ENCODE data around the gene AEBP1. TPM values are rescaled to one million over a fixed set of nuclear protein-coding genes. Genes with fewer than 3 reads are reported as not detected.

The AEBP1 gene
- 10 to 100 TPM; 57.3 to 60.0 (median 59.1) TPM for polyA plus RNA-seq (ENCODE audit: insufficient read length in 3 of 3)

DNA sequence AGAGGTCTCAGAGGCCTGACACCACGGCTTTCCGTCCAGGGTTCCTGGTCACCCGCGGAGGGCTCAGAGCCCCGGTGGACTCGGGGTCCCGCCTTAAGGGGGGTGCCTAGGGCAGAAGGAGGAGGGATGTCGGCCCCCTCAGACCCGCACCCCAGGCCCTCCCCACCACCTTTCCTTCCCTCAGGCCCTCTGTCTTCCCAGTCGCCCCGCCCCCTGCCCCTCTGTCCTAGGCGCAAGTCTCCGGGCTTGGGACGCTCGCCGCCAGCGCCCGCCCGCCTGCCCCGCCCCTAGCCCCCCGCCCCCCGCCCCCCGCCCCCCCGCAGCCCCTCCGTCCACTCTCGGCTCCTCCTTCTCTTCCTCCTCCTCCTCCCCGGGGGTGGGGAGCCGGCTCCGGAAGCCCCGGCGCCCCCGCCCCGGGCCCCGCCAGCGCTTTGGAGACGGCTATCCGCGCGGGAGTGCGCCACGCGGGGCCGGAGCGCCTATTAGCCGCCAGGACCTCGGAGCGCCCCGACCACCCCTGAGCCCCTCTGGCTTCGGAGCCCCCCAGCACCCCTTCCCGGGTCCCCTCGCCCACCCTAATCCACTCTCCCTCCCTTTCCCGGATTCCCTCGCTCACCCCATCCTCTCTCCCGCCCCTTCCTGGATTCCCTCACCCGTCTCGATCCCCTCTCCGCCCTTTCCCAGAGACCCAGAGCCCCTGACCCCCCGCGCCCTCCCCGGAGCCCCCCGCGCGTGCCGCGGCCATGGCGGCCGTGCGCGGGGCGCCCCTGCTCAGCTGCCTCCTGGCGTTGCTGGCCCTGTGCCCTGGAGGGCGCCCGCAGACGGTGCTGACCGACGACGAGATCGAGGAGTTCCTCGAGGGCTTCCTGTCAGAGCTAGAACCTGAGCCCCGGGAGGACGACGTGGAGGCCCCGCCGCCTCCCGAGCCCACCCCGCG is at the start of gene AEBP1:
Gene AEBP1 (plus strand): TSS at position 423 of the 937 bp plus-strand sequence. CDS start 321 bp downstream, at position 744.
- no peak for DNase-seq (ENCODE audit: low read depth in 3 of 3, low spot score in 2 of 3)

DNA sequence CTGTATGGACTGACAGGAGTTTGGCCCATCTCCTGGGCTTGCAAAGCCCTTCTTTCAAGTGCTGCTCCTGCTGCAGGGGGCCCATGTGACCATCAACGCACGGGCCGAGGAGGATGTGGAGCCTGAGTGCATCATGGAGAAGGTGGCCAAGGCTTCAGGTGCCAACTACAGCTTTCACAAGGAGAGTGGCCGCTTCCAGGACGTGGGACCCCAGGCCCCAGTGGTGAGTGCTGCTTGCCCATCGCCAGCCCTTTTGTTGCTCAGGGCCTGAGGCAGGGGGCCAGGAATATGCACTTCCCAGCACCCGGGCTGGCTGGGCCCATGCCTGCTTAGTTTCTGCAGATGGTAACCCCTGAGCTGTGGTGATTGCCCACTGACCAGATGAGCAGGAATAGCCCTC is 47.5 kb upstream of the AEBP1 start:
- no peak for DNase-seq (ENCODE audit: low read depth in 3 of 3, low spot score in 2 of 3)

DNA sequence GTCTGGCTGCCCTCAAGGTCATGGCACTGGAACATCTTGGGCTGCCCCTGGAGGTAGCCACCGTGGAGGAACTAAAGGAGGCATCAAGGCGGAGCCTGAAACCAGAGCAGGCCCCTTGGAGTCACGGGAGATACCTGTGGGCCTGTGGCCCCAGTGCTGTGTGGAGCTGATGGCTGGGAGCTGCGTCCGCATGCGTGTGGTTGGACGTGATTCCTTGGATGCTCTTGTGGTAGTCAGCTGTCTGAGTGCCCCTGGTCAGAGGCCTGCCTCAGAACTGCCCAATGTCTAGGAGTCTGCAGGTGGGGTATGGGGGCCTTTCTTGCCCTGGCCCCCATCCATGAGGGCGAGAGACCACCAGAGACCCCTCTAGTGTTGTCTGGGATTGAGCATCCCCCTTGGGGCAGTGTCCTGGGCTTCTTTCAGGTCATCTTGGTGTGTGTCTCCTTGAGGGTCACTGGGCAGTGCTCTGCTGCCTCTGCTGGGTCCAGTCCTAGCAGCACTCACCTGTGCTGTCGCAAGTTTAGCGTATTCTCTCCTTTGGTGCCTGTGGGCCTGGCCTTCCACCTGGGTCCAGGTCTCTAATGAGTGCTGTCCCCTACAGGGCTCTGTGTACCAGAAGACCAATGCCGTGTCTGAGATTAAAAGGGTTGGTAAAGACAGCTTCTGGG is 46.8 kb upstream of the AEBP1 start:
- no peak for DNase-seq (ENCODE audit: low read depth in 3 of 3, low spot score in 2 of 3)

DNA sequence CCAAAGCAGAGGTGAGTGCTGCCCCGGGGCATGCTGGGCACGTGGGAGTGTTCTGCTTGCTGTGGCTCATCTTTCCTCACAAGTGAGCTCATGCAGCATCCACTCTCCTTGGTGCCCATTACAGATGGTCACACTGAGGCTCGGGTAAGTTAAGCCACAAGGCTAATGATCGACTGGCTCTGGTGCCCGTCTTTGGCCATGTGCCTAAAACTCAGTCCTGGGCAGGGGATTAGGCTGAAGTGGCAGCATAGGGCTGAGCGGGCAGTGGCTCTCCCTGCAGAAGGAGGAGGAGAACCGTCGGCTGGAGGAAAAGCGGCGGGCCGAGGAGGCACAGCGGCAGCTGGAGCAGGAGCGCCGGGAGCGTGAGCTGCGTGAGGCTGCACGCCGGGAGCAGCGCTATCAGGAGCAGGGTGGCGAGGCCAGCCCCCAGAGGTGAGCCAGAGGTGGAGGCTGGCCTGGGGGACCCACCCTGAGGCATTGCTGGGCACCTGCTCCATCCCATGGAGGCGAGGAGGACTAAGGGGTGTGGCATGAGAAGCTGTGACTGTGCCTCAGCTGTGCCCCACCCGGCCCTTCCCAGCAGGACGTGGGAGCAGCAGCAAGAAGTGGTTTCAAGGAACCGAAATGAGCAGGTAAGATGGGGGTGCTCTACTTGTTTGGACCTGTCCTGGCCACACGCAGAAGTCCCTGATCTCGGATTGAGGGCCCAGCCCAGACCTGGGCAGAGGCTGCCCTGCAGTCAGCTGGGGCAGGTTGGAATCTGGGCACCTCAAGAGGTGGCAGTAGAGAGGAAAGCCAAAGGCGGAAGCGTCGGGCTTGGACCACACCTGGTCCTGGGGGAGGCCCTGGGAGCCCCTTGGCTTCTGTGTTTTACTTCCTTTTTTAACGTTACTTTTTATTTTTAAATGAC is 46.0 kb upstream of the AEBP1 start:
- no peak for DNase-seq (ENCODE audit: low read depth in 3 of 3, low spot score in 2 of 3)

DNA sequence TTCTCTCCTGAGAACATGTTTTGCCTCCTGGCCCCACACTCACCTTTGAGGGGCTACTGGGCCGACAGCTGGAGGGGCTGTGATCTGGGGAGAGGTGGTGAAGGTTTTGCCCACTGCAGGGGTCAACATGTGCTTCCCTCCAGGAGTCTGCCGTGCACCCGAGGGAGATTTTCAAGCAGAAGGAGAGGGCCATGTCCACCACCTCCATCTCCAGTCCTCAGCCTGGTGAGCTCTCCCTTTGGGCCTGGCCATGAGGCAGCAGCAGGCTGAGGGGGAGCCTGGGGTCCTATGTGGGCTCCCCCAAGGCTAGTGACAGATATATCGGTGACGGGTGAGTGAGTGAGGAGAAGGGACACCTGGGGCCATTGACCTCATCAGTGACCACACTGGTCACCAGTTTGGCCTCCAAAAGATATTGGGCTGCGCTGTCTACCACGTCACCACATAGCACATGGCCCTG is 45.4 kb upstream of the AEBP1 start:
- DNase-seq (ENCODE audit: low read depth in 3 of 3, low spot score in 2 of 3), result no peak

DNA sequence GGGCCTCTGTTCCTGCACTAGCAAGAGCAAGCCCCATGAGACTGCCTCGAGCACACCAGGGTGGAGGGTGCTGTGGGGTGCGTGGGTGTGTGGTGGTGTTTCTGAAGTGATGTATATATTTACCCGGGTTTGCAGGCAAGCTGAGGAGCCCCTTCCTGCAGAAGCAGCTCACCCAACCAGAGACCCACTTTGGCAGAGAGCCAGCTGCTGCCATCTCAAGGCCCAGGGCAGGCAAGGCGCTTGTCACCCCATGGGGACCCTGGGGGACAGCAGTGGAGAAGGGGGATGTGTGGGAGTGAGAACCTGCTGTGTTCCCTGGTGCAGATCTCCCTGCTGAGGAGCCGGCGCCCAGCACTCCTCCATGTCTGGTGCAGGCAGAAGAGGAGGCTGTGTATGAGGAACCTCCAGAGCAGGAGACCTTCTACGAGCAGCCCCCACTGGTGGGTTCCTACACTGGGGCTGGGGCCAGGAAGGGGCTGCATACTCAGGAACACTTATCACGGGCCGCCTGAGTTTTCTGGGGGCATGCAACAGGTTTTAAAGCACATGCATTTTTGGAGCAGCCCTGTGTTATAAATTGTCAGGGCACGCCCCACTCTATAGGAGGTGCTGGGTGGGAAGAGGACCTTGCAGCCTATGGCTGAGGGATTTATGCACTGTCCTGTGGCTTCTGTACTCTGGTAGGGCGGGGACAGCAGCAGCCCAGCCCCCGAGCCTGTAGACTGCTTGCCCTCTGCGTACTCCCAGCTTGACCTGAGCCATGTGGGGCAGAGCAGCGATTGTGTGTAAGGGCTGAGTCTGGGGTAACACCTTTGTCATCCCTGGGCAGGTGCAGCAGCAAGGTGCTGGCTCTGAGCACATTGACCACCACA is 44.7 kb upstream of the AEBP1 start:
- DNase-seq (ENCODE audit: low read depth in 3 of 3, low spot score in 2 of 3), result no peak

DNA sequence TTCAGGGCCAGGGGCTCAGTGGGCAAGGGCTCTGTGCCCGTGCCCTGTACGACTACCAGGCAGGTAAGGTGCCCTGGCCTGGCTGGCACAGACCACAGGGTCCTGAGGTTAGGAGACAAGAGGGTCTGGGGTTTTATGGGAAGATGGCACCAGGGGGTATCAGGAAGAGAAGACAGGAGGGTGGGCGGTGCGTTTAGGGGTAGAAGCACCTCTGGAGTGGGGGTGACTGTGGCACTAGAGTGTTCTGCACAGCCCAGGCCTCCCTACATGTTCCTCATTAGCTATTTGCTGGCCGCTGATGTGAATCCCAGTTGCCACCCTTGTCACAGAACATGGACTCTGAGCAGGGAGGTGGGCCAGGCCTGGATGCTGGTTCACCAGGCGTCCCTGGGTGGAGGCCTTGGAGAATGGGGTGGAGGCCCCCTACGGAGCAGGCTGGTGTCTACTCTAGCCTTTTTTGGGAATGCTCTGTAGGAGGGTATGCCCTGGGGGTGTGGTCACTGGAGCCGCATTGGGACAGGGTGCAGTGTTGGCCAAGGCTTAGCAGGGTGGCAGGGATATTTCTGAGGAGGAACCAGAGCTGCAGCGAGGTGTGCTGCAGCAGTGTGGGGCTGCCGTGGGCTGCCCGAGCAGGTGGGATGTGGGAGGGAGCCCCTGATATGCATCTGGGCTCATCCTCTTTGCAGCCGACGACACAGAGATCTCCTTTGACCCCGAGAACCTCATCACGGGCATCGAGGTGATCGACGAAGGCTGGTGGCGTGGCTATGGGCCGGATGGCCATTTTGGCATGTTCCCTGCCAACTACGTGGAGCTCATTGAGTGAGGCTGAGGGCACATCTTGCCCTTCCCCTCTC is 43.8 kb upstream of the AEBP1 start:
- no peak for DNase-seq (ENCODE audit: low read depth in 3 of 3, low spot score in 2 of 3)

DNA sequence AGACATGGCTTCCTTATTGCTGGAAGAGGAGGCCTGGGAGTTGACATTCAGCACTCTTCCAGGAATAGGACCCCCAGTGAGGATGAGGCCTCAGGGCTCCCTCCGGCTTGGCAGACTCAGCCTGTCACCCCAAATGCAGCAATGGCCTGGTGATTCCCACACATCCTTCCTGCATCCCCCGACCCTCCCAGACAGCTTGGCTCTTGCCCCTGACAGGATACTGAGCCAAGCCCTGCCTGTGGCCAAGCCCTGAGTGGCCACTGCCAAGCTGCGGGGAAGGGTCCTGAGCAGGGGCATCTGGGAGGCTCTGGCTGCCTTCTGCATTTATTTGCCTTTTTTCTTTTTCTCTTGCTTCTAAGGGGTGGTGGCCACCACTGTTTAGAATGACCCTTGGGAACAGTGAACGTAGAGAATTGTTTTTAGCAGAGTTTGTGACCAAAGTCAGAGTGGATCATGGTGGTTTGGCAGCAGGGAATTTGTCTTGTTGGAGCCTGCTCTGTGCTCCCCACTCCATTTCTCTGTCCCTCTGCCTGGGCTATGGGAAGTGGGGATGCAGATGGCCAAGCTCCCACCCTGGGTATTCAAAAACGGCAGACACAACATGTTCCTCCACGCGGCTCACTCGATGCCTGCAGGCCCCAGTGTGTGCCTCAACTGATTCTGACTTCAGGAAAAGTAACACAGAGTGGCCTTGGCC is 43.0 kb upstream of the AEBP1 start:
- DNase-seq (ENCODE audit: low read depth in 3 of 3, low spot score in 2 of 3), result no peak

DNA sequence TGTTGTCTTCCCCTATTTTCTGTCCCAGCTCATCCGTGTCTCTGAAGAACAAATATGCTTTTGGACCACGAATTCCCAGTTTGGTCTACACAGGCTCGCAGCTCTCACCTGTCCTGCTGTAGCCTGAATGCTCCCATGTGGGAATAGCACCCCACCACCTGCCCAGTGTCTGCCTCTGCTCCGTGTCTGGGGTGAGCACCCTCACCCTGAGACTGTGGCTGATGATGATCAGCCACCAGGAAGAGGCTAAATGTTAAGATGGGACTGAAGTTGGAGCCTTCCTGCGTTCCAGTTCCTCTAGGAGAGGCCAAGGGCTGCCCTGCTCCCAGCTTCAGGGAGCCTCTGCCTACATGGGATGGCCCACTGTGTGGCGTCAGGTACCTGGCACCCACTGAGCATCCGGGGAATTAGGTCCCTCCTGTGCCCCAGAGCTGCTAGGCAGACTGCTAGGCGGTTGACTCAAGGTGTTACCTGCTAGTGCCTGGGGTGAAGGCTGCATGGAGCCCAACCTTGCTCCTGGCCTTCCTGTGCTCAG is 42.4 kb upstream of the AEBP1 start:
- DNase-seq (ENCODE audit: low read depth in 3 of 3, low spot score in 2 of 3), result no peak

DNA sequence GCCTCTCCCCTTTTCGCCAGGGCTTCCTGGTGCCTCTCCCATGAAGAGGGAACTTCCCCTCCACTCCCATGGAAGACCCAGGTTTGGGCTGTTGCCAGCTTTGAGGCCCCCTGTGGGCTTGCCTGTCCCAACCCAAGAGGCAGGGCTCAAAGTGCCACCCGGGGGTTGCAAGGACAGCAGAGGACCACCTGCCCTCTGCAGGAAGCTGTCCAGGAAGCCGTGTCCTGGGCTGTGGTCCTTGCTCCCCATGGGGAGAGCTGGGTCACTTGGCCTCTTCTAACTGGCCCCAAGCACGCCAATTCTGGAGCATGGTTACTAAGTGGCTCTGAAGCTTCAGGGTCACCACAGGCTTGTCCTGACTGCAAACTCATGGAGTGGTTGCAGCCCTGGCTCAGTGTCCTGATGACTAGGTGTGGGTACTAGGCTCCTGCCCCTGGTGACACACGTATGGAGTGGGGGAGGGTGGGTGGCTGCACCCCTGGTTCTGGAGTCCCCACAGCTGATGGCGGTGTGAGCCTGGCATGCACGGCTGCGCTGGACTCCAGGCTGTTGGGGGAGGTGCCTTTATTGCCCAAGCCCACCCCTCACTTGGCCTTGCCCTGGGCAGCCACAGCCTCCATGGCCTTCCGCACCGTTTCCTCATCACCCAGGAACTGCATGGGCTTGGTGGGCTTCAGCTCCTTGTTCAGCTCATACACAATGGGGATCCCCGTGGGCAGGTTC is 41.8 kb upstream of the AEBP1 start:
- DNase-seq (ENCODE audit: low read depth in 3 of 3, low spot score in 2 of 3), result no peak

DNA sequence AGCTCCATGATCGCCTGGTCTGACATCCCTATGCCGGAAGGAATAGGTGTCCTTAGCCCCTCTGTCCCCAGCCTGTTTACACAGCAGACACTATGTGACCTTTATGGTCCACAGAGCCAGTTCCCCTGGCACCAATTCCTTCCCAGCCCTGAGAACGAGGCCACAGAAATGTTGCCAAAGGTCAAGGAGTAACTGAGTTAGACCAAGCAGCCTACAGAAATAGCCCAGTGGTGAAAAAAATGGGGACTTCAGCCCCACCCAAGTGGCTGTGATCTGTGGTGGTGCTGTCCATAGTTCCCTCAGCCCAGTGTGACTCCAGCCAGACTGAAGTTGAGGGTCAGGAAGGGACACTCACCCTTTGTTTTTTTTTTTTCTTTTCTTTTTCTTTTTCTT is 41.2 kb upstream of the AEBP1 start:
- DNase-seq (ENCODE audit: low read depth in 3 of 3, low spot score in 2 of 3), result no peak

DNA sequence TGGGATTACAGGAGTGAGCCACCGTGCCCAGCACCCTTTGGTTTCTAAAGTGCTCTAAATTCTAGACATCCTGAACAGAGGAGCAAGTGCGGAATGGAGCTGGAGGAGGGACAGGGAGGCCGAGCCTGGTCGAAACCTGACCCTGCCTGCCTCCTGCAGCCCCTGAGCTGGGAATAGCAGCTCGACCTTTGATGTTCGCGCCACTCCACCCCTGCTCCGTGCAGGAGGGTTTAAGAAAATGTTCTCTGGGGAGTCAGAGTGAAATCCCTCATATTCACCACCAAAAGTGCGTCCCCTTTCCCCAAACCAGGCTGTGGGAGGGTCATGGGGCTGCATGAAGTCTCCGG is 40.6 kb upstream of the AEBP1 start:
- DNase-seq (ENCODE audit: low read depth in 3 of 3, low spot score in 2 of 3), result no peak

DNA sequence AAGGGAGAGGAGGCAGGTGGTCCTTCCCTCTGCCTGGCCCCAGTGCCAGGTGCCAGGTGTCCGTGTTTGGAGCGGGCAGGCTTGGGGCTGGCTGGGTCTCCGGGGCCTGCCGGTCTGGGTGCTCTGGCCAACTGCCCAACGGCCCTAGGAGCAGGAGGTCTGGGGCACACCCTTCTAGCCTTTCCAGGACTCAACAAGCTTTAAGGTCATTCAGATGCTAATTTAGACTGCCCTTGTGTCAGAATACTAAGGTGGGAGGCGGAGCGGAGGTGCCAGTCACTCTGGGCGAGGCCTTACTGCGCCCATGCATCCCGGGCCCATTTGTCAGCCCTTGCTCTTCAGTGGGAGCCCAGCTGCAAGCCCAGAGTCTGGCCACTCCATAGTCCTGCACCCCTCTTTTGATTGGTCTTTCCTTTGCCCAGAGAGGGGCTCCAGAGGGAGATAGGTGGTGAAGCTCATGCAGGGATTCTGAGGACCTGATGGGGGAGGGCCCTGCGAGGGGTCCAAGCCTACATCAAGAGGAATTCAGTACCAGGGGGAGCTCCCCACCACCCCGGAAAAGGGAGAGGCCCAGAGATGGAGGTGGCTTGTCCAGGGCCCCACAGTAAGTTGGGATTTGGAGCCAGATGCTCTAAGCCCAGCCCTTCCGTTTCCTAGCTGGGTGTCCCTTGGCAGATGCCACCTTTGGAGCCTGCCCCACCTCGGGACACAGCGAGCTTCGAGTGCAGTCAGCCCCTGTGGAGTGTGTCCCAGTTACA is 40.1 kb upstream of the AEBP1 start:
- DNase-seq (ENCODE audit: low read depth in 3 of 3, low spot score in 2 of 3), result no peak

DNA sequence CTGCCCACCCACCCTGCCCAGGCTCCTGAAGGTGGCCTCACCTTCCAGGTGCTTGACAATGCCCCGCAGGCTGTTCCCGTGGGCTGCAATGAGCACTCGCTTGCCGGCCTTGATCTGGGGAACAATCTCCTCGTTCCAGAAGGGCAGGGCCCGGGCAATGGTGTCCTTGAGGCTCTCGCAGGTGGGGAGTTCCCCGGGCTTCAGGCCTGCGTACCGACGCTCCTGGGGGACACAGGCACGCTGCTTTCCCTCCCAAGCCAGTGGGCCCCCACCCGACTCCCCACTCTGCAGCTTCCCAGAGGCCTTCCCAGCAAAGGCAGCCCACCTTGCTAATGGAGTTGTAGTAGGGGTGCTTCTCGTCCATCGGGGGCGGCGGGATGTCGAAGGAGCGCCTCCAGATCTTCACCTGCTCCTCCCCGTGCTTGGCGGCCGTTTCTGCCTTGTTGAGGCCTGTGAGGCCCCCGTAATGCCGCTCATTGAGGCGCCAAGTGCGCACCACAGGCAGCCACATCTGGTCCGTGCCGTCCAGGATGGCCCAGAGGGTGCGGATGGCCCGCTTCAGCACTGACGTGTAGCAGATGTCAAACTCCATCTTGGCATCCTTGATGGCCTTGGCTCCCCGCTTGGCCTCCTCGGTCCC is 39.2 kb upstream of the AEBP1 start:
- no peak for DNase-seq (ENCODE audit: low read depth in 3 of 3, low spot score in 2 of 3)

DNA sequence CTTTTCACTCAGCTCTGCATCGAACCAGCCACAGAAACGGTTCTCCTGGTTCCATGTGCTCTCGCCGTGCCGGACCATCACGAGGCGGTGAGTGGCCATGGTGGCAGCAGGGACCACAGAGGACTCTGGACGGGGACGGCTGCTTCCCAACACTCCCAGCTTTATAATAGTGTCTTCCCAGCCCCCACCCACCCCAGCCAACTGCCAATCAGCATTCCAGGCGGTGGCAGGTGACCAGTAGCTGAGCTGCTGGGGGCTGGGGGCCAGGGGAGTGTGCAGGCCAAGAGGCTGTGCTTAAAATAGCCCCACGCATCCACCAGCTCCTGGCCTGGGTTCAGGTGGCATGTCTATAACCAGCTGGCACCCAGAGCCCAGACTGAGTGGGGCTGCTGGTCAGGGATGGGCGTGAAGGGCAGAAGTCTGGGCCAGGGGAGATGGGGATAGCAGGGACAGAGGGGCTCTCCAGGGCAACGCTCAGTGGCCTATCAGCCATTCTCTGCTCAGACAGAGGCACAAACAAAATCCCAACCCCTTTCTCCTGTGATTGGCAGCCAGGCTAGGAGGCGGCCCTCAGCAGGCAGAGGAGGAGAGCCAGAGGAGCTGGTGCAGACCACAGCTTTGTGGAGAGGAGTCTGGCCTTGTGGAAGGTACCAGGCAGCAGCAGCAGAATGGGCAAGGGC is 38.6 kb upstream of the AEBP1 start, which contains the start of gene PGAM2:
Gene PGAM2 (minus strand): TSS at position 137 of the 680 bp plus-strand sequence. CDS start 38 bp downstream, at position 99.
- DNase-seq (ENCODE audit: low read depth in 3 of 3, low spot score in 2 of 3), result no peak

DNA sequence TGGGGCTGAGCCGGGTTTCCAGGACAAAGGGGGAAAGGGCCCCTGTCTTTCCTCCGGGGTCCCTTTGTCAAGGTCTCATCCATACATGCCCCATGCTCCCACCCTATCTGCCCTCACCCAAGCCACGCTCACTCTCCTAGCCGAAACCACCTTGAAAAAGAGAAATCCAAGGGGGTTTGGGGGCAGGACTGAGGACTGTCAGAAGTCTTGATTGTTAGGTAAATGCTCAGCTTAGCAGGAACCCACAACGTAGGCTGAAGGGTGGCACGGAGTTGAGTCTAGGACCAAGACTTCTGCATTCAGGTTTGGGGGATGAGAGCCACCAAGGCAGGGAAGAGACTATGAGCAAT is 38.1 kb upstream of the AEBP1 start:
- no peak for DNase-seq (ENCODE audit: low read depth in 3 of 3, low spot score in 2 of 3)

All from right renal cortex interstitium (tissue), 3 donors.